Measurements from ENCODE around the gene PRPF6.

GRCh38 chr20:64023361-64024140, 42.6 kb downstream of the PRPF6 start:
- TF ChIP-seq EZH2 (IDR thresholded peaks at IDR 0.05; ENCODE audit: insufficient read depth, low read length), result no peak
- no peak for TF ChIP-seq CTCF (IDR thresholded peaks at IDR 0.05; ENCODE audit: insufficient read depth, low read depth, low read length)
